MCF 10A (cell line): ENCODE data around the gene BICDL2. TPM values are rescaled to one million over a fixed set of nuclear protein-coding genes. Genes with fewer than 3 reads are reported as not detected.
"Not testable (repeated sequence)": the region's sequence is repeated elsewhere in the genome, so short reads cannot be mapped to it uniquely, and the experiment has no call there.

Source experiments
- BruUV-seq: library from RNA; stranded (reverse); fragments of 400-500 nt; replicated peaks from 2 replicates; lab custom pipeline; 2021; lab: Mats Ljungman, UMichigan
- CTCF ChIA-PET: fragments of 300-600 bp; sonication (Branson Sonifier 250); formaldehyde crosslinking; extraction: SDS; loops from one replicate; lab custom pipeline; 2021; ENCODE audit warnings: antibody characterized with exemption, inconsistent platforms; lab: Yijun Ruan, JAX
- POLR2A ChIA-PET: fragments of 300-600, 350-650 bp; sonication (Branson Sonifier 250); formaldehyde crosslinking; extraction: SDS; loops from one replicate; lab custom pipeline; 2020; ENCODE audit warnings: antibody characterized with exemption, inconsistent platforms; lab: Yijun Ruan, JAX
- DNase-seq: peaks from one replicate; pipeline ENCODE4 v3.0.0-alpha.2; 2018; ENCODE audit not compliant: unreplicated experiment
- H3K27ac Mint-ChIP-seq: one replicate; pipeline ENCODE4 v1.8.0; 2022; ENCODE audit warnings: mild to moderate bottlenecking, low read depth, mixed read lengths; ENCODE audit not compliant: unreplicated experiment
- H3K27me3 Mint-ChIP-seq: one replicate; pipeline ENCODE4 v1.8.0; 2022; ENCODE audit warnings: mixed read lengths; ENCODE audit not compliant: insufficient read depth, unreplicated experiment
- H3K36me3 Mint-ChIP-seq: one replicate; pipeline ENCODE4 v1.8.0; 2022; ENCODE audit warnings: mild to moderate bottlenecking, moderate library complexity, mixed read lengths; ENCODE audit not compliant: insufficient read depth, unreplicated experiment
- H3K4me1 Mint-ChIP-seq: one replicate; pipeline ENCODE4 v1.8.0; 2022; ENCODE audit warnings: mixed read lengths; ENCODE audit not compliant: insufficient read depth, unreplicated experiment
- H3K4me3 Mint-ChIP-seq: one replicate; pipeline ENCODE4 v1.8.0; 2022; ENCODE audit warnings: mild to moderate bottlenecking, moderate library complexity, mixed read lengths; ENCODE audit not compliant: unreplicated experiment
- H3K9me3 Mint-ChIP-seq: one replicate; pipeline ENCODE4 v1.8.0; 2022; ENCODE audit warnings: mixed read lengths; ENCODE audit not compliant: unreplicated experiment
- CTCF ChIP-seq: fragments of 200-600 bp; IDR thresholded peaks from one replicate; pipeline ENCODE4 v1.8.0; 2022; ENCODE audit warnings: antibody characterized with exemption, mild to moderate bottlenecking; ENCODE audit not compliant: unreplicated experiment
- intact Hi-C: fragments of 100-400 bp; cut with micrococcal nuclease; formaldehyde crosslinking; loops from 2 replicates; pipeline ENCODE4 v1.14.1; 2022
- total RNA-seq: library from RNA; stranded (reverse); gene quantifications from 2 replicates; pipeline ENCODE4 v1.2.3, GENCODE V29; 2022

BICDL2 gene
- total RNA-seq, 1 experiment from 2014 or later: 0.23 TPM

GRCh38 chr16:3071655-3072054 lies 34.9 kb upstream of the BICDL2 start:
- Mint-ChIP-seq H3K9me3 (no peaks in the 10 kb centered on the region), H3K36me3 (no peaks in the 10 kb centered on the region), H3K27me3 (peaks cover 20% of the 10 kb centered on the region), H3K27ac (no peak overlapping the region), H3K4me1 (no peaks in the 10 kb centered on the region), H3K4me3 (no peak overlapping the region)
- intact Hi-C loops: no loop called here
- CTCF ChIA-PET: interaction anchor here (0.6 kb wide), 1 partner anchor 94 kb away, joined by 3 read pairs; no protein-coding TSS in a partner anchor
- no TSS peak for BruUV-seq
- TF ChIP-seq CTCF: no peak
- DNase-seq: no peak
- POLR2A ChIA-PET: no interaction called here

- Mint-ChIP-seq H3K4me3 (no peak overlapping the region), H3K27ac (no peak overlapping the region), H3K4me1 (peaks cover 5% of the 10 kb centered on the region), H3K27me3 (peaks cover 20% of the 10 kb centered on the region), H3K9me3 (no peaks in the 10 kb centered on the region), H3K36me3 (no peaks in the 10 kb centered on the region)
- no peak for DNase-seq
- no TSS peak for BruUV-seq
- intact Hi-C loops: no loop called here
- no peak for TF ChIP-seq CTCF
- ChIA-PET CTCF (no interaction called here), POLR2A (no interaction called here)
Measured at GRCh38 chr16:3070608-3071111, 33.9 kb upstream of the BICDL2 start.

- intact Hi-C loops, DNase-seq, H3K4me3 Mint-ChIP-seq, H3K36me3 Mint-ChIP-seq, H3K9me3 Mint-ChIP-seq, H3K27ac Mint-ChIP-seq, BruUV-seq, POLR2A ChIA-PET: not testable (repeated sequence)
- CTCF ChIA-PET: interaction anchor here (1.3 kb wide), 1 partner anchor 11 kb away, joined by 4 read pairs; no protein-coding TSS in a partner anchor
- H3K27me3 Mint-ChIP-seq: peaks cover 14% of the 10 kb centered on the region
- H3K4me1 Mint-ChIP-seq: peaks cover 11% of the 10 kb centered on the region
Measured at GRCh38 chr16:3069146-3069545, 32.4 kb upstream of the BICDL2 start.

- no peak for TF ChIP-seq CTCF
- H3K36me3 Mint-ChIP-seq: no peaks in the 10 kb centered on the region
- DNase-seq: no peak
Measured at GRCh38 chr16:3068487-3068886, 31.7 kb upstream of the BICDL2 start.

GRCh38 chr16:3066440-3066748 lies 29.6 kb upstream of the BICDL2 start:
- no TSS peak for BruUV-seq
- intact Hi-C loops: no loop called here
- Mint-ChIP-seq H3K27me3 (no peaks in the 10 kb centered on the region), H3K4me1 (peaks cover 11% of the 10 kb centered on the region), H3K4me3 (no peak overlapping the region), H3K36me3 (no peaks in the 10 kb centered on the region), H3K9me3 (no peaks in the 10 kb centered on the region), H3K27ac (no peak overlapping the region)
- no peak for TF ChIP-seq CTCF
- POLR2A ChIA-PET: no interaction called here
- CTCF ChIA-PET: interaction anchor here (0.9 to 1.0 kb wide), 2 partner anchors 35 to 63 kb away, joined by 3 to 5 read pairs; no protein-coding TSS in a partner anchor
- no peak for DNase-seq

More at GRCh38 chr16:3068487-3068886, 31.7 kb upstream of the BICDL2 start:
- BruUV-seq: no TSS peak
- intact Hi-C loops: no loop called here
- ChIA-PET POLR2A (no interaction called here), CTCF (interaction anchor here (1.3 kb wide), 1 partner anchor 10 kb away, joined by 4 read pairs; no protein-coding TSS in a partner anchor)
- Mint-ChIP-seq H3K4me1 (peaks cover 11% of the 10 kb centered on the region), H3K27me3 (peaks cover 7% of the 10 kb centered on the region), H3K9me3 (no peaks in the 10 kb centered on the region), H3K4me3 (no peak overlapping the region), H3K27ac (no peak overlapping the region)
